Activated T-cell treated with anti-CD3 and anti-CD28 coated beads, Interleukin-2, amount 50 U/mL, for 24 hours (primary cell): ENCODE measurements around the gene CARD9.
A peak's percentile ranks its signal among the peaks of the same experiment; 100 is the strongest.

ENCODE experiments used
- DNase-seq: peaks from one replicate; pipeline ENCODE4 v3.0.0-alpha.2; 2020
- H3K27ac Mint-ChIP-seq: 2 replicates; pipeline ENCODE4 v1.8.0; 2020; ENCODE audit warnings: mild to moderate bottlenecking, mixed read lengths
- H3K27me3 Mint-ChIP-seq: 2 replicates; pipeline ENCODE4 v1.8.0; 2020; ENCODE audit warnings: mixed read lengths
- H3K36me3 Mint-ChIP-seq: 2 replicates; pipeline ENCODE4 v1.8.0; 2020; ENCODE audit warnings: low read depth, mixed read lengths
- H3K4me1 Mint-ChIP-seq: 2 replicates; pipeline ENCODE4 v1.8.0; 2020; ENCODE audit warnings: low read depth, mixed read lengths
- H3K4me3 Mint-ChIP-seq: 2 replicates; pipeline ENCODE4 v1.8.0; 2020; ENCODE audit warnings: mild to moderate bottlenecking, moderate library complexity, mixed read lengths
- H3K9me3 Mint-ChIP-seq: 2 replicates; pipeline ENCODE4 v1.8.0; 2020; ENCODE audit warnings: mixed read lengths

Gene CARD9

GRCh38 chr9:136395345-136396218 is 22.1 kb upstream of the CARD9 start:
- peaks cover 23% of the 10 kb centered on the region for H3K4me1 Mint-ChIP-seq
- no peaks in the 10 kb centered on the region for H3K27me3 Mint-ChIP-seq
- no peak overlapping the region for H3K4me3 Mint-ChIP-seq

GRCh38 chr9:136395020-136395340 is 21.5 kb upstream of the CARD9 start:
- Mint-ChIP-seq H3K4me1 (peaks cover 18% of the 10 kb centered on the region), H3K27ac (no peak overlapping the region), H3K36me3 (peaks cover 88% of the 10 kb centered on the region)

More at GRCh38 chr9:136395345-136396218, 22.1 kb upstream of the CARD9 start:
- Mint-ChIP-seq H3K27ac (no peak overlapping the region), H3K36me3 (peaks cover 85% of the 10 kb centered on the region), H3K9me3 (no peaks in the 10 kb centered on the region)
- DNase-seq: no peak

GRCh38 chr9:136394312-136395019 is 21.0 kb upstream of the CARD9 start:
- H3K9me3 Mint-ChIP-seq: no peaks in the 10 kb centered on the region
- H3K36me3 Mint-ChIP-seq: peaks cover 93% of the 10 kb centered on the region

More at GRCh38 chr9:136395020-136395340, 21.5 kb upstream of the CARD9 start:
- Mint-ChIP-seq H3K4me3 (no peak overlapping the region), H3K27me3 (no peaks in the 10 kb centered on the region), H3K9me3 (no peaks in the 10 kb centered on the region)
- DNase-seq: no peak

GRCh38 chr9:136393531-136393930 is 20.1 kb upstream of the CARD9 start:
- DNase-seq: no peak
- peaks cover 10% of the 10 kb centered on the region for H3K4me1 Mint-ChIP-seq
- no peaks in the 10 kb centered on the region for H3K9me3 Mint-ChIP-seq
- H3K36me3 Mint-ChIP-seq: peaks cover 93% of the 10 kb centered on the region
- no peaks in the 10 kb centered on the region for H3K27me3 Mint-ChIP-seq
- H3K4me3 Mint-ChIP-seq: no peak overlapping the region
- no peak overlapping the region for H3K27ac Mint-ChIP-seq

More at GRCh38 chr9:136394312-136395019, 21.0 kb upstream of the CARD9 start:
- Mint-ChIP-seq H3K4me3 (no peak overlapping the region), H3K27ac (no peak overlapping the region), H3K4me1 (peaks cover 18% of the 10 kb centered on the region), H3K27me3 (no peaks in the 10 kb centered on the region)
- no peak for DNase-seq

GRCh38 chr9:136392538-136393449 is 19.3 kb upstream of the CARD9 start:
- Mint-ChIP-seq H3K4me1 (peaks cover 4% of the 10 kb centered on the region), H3K9me3 (no peaks in the 10 kb centered on the region), H3K4me3 (no peak overlapping the region), H3K27me3 (no peaks in the 10 kb centered on the region), H3K27ac (no peak overlapping the region), H3K36me3 (peaks cover 93% of the 10 kb centered on the region)
- no peak for DNase-seq

- no peak overlapping the region for H3K27ac Mint-ChIP-seq
- H3K4me3 Mint-ChIP-seq: no peak overlapping the region
- peaks cover 5% of the 10 kb centered on the region for H3K4me1 Mint-ChIP-seq
- DNase-seq: no peak
- H3K36me3 Mint-ChIP-seq: peaks cover 95% of the 10 kb centered on the region
- no peaks in the 10 kb centered on the region for H3K9me3 Mint-ChIP-seq
- H3K27me3 Mint-ChIP-seq: no peaks in the 10 kb centered on the region
Measured at GRCh38 chr9:136391737-136392537, 18.5 kb upstream of the CARD9 start.

GRCh38 chr9:136389396-136389795 is 15.9 kb upstream of the CARD9 start:
- H3K27me3 Mint-ChIP-seq: no peaks in the 10 kb centered on the region
- peaks cover 95% of the 10 kb centered on the region for H3K36me3 Mint-ChIP-seq
- peaks cover 27% of the 10 kb centered on the region for H3K4me1 Mint-ChIP-seq
- no peak overlapping the region for H3K27ac Mint-ChIP-seq
- H3K4me3 Mint-ChIP-seq: no peak overlapping the region
- DNase-seq: no peak
- H3K9me3 Mint-ChIP-seq: no peaks in the 10 kb centered on the region

GRCh38 chr9:136387217-136387616 is 13.7 kb upstream of the CARD9 start:
- Mint-ChIP-seq H3K27me3 (no peaks in the 10 kb centered on the region), H3K4me3 (no peak overlapping the region), H3K36me3 (peaks cover 92% of the 10 kb centered on the region), H3K9me3 (no peaks in the 10 kb centered on the region), H3K27ac (no peak overlapping the region), H3K4me1 (peaks cover 30% of the 10 kb centered on the region)
- no peak for DNase-seq

- H3K27ac Mint-ChIP-seq: peak overlapping the region; percentile 42
- H3K9me3 Mint-ChIP-seq: no peaks in the 10 kb centered on the region
- no peaks in the 10 kb centered on the region for H3K27me3 Mint-ChIP-seq
- peak overlapping the region; percentile 3 for H3K4me3 Mint-ChIP-seq
- peaks cover 30% of the 10 kb centered on the region for H3K4me1 Mint-ChIP-seq
- H3K36me3 Mint-ChIP-seq: peaks cover 90% of the 10 kb centered on the region
- no peak for DNase-seq
Measured at GRCh38 chr9:136386018-136386417, 12.5 kb upstream of the CARD9 start.

DNA sequence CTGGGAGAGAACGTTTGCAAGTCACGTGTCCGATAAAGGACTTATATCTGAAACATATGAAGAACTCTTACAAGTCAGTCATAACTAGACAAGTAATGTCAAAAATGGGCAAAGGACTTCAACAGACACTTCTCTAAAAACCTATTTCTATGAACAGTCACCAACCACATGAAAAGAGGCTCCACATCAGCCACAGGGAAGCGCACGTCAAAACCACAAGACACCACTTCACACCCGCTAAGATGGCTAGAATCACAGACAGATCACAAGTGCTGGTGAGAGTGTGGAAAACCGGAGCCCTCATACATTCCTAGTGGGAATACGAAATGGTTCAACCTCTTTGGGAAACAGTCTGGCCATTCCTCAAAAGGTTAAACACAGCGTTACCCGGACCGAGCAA is 11.5 kb upstream of the CARD9 start:
- Mint-ChIP-seq H3K4me1 (peaks cover 30% of the 10 kb centered on the region), H3K4me3 (no peak overlapping the region), H3K9me3 (no peaks in the 10 kb centered on the region), H3K27me3 (no peaks in the 10 kb centered on the region), H3K27ac (peak overlapping the region; percentile 39), H3K36me3 (peaks cover 88% of the 10 kb centered on the region)
- no peak for DNase-seq

DNA sequence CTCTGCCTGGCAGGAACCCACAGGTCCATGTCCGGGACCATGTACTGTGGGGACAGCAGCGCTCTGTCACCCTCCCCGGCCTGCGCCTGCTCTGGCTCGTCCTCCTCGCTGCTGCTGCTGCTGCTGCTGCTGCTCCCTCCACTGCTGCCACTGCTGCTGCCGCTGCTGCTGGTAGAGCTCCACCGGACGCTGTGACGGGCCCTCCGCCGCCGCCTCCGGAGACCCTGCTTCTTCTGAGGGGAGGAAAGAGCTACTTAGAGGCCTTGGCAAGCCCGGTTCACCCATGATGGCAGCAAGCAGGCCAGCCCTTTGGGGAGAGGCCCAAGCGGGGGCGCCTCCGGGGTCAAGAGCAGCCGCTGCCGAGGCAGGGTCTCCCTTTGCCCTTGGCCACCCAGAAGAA is 10.0 kb upstream of the CARD9 start:
- Mint-ChIP-seq H3K36me3 (peaks cover 88% of the 10 kb centered on the region), H3K27me3 (no peaks in the 10 kb centered on the region), H3K27ac (no peak overlapping the region), H3K9me3 (no peaks in the 10 kb centered on the region), H3K4me3 (no peak overlapping the region), H3K4me1 (peaks cover 30% of the 10 kb centered on the region)
- no peak for DNase-seq

DNA sequence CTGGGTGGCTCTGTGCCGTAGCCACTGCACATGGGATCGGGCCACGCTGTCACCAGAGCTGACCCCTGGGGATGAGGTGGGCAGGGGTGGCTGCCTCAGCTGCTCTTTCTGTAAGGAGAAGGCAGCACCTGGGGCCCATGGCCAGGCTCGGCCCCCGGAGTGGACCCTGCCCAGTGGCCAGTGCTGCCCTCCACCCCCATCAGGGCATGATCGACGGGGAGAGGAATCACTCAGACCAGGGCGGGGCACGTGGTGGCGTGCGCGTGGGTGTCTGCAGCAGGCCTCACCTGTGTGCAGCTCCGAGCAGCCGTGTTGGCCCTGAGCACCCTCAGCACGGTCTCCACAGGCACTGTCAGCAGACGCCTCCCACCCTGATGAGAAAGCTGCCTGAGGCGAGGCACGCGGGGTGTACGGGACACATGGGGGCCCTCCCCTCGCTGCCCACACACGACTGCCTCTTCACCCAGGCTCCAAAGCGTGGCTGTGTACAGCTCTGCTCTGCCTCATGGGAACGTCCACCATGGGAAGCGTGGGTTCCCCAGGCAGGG is 8.6 kb upstream of the CARD9 start:
- H3K4me1 Mint-ChIP-seq: peaks cover 25% of the 10 kb centered on the region
- no peaks in the 10 kb centered on the region for H3K27me3 Mint-ChIP-seq
- H3K9me3 Mint-ChIP-seq: no peaks in the 10 kb centered on the region
- no peak for DNase-seq
- H3K4me3 Mint-ChIP-seq: no peak overlapping the region
- H3K27ac Mint-ChIP-seq: no peak overlapping the region
- peaks cover 79% of the 10 kb centered on the region for H3K36me3 Mint-ChIP-seq

DNA sequence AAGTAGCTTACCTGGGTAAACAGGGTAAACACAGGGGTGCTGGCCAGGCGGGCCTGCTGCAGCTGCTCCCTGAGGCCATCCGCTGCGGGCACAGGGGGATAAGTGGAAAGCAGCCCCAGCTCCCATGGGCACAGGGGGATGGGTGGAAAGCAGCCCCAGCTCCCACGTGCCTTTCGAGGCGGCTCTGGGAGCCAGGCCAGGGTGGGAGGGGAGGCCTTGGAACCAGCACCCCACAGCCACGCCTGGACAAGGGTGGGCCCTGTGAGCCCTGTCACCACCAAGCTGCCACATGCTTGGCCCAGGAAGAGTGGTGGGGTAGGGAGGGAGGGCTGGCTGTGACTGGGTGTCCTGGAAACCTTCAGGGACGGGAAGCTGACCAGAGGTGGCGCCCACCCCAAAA is 7.8 kb upstream of the CARD9 start:
- DNase-seq: no peak
- Mint-ChIP-seq H3K27ac (no peak overlapping the region), H3K4me1 (peaks cover 22% of the 10 kb centered on the region), H3K4me3 (no peak overlapping the region), H3K9me3 (no peaks in the 10 kb centered on the region), H3K27me3 (no peaks in the 10 kb centered on the region), H3K36me3 (peaks cover 81% of the 10 kb centered on the region)
